Measurements from ENCODE around the gene LGR6.
A peak's percentile ranks its signal among the peaks of the same experiment; 100 is the strongest.

LGR6 gene

DNA sequence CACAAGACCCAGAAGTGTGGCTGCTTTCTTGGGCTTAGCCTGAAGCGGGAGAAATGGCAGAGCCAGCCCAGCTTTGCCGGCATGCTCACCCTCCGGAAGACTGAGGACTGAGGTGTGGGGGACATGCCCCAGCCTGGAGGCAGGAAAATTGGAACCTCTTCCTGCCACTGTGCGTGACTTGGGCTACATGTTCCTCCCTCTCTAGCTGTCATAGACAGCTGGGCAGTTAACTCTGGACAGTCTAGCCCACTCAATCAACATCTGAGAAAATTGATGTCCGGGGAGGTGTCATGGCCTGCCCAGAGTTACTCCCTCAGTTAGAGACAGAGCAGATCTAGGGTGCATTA is 88.4 kb downstream of the LGR6 start:
- no peak for ATAC-seq
- no peak for TF ChIP-seq TOX (CRISPR knock-in tag; IDR thresholded peaks at IDR 0.05; ENCODE audit: borderline replicate concordance)
- no peak for TF ChIP-seq ARNTL (CRISPR knock-in tag; IDR thresholded peaks at IDR 0.05; ENCODE audit: borderline replicate concordance, low read depth)

GRCh38 chr1:202282596-202283283 is 89.1 kb downstream of the LGR6 start:
- ATAC-seq: peak; percentile 10
- no peak for TF ChIP-seq RARB (CRISPR knock-in tag; IDR thresholded peaks at IDR 0.05)
- no peak for TF ChIP-seq ZFP3 (CRISPR knock-in tag; IDR thresholded peaks at IDR 0.05)
- TF ChIP-seq OSR1 (CRISPR knock-in tag; IDR thresholded peaks at IDR 0.05): no peak
- no peak for TF ChIP-seq GLIS3 (CRISPR knock-in tag; IDR thresholded peaks at IDR 0.05)
- TF ChIP-seq, protein P1, sequence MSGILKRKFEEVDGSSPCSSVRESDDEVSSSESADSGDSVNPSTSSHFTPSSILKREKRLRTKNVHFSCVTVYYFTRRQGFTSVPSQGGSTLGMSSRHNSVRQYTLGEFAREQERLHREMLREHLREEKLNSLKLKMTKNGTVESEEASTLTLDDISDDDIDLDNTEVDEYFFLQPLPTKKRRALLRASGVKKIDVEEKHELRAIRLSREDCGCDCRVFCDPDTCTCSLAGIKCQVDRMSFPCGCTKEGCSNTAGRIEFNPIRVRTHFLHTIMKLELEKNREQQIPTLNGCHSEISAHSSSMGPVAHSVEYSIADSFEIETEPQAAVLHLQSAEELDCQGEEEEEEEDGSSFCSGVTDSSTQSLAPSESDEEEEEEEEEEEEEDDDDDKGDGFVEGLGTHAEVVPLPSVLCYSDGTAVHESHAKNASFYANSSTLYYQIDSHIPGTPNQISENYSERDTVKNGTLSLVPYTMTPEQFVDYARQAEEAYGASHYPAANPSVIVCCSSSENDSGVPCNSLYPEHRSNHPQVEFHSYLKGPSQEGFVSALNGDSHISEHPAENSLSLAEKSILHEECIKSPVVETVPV (CRISPR knock-in tag; IDR thresholded peaks at IDR 0.05): no peak
- TF ChIP-seq ZNF565 (CRISPR knock-in tag; conservative IDR thresholded peaks at IDR 0.05; ENCODE audit: low read depth): no peak
- TF ChIP-seq PPARA (CRISPR knock-in tag; IDR thresholded peaks at IDR 0.05; ENCODE audit: borderline replicate concordance): no peak
- no peak for TF ChIP-seq ZC3H10 (CRISPR knock-in tag; IDR thresholded peaks at IDR 0.05)
- no peak for TF ChIP-seq SNAI2 (CRISPR knock-in tag; IDR thresholded peaks at IDR 0.05)
- no peak for TF ChIP-seq ARNTL (CRISPR knock-in tag; IDR thresholded peaks at IDR 0.05; ENCODE audit: borderline replicate concordance, low read depth)
- TF ChIP-seq ESRRG (CRISPR knock-in tag; IDR thresholded peaks at IDR 0.05): no peak
- no peak for TF ChIP-seq CREB5 (CRISPR knock-in tag; IDR thresholded peaks at IDR 0.05; ENCODE audit: low read depth)
- TF ChIP-seq POU6F1 (CRISPR knock-in tag; IDR thresholded peaks at IDR 0.05; ENCODE audit: borderline replicate concordance, low read depth): no peak
- no peak for TF ChIP-seq BACH2 (CRISPR knock-in tag; IDR thresholded peaks at IDR 0.05; ENCODE audit: borderline replicate concordance)
- TF ChIP-seq, protein P2, sequence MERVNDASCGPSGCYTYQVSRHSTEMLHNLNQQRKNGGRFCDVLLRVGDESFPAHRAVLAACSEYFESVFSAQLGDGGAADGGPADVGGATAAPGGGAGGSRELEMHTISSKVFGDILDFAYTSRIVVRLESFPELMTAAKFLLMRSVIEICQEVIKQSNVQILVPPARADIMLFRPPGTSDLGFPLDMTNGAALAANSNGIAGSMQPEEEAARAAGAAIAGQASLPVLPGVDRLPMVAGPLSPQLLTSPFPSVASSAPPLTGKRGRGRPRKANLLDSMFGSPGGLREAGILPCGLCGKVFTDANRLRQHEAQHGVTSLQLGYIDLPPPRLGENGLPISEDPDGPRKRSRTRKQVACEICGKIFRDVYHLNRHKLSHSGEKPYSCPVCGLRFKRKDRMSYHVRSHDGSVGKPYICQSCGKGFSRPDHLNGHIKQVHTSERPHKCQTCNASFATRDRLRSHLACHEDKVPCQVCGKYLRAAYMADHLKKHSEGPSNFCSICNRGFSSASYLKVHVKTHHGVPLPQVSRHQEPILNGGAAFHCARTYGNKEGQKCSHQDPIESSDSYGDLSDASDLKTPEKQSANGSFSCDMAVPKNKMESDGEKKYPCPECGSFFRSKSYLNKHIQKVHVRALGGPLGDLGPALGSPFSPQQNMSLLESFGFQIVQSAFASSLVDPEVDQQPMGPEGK (CRISPR knock-in tag; IDR thresholded peaks at IDR 0.05; ENCODE audit: borderline replicate concordance): no peak
- TF ChIP-seq ZNF70 (CRISPR knock-in tag; IDR thresholded peaks at IDR 0.05): no peak

DNA sequence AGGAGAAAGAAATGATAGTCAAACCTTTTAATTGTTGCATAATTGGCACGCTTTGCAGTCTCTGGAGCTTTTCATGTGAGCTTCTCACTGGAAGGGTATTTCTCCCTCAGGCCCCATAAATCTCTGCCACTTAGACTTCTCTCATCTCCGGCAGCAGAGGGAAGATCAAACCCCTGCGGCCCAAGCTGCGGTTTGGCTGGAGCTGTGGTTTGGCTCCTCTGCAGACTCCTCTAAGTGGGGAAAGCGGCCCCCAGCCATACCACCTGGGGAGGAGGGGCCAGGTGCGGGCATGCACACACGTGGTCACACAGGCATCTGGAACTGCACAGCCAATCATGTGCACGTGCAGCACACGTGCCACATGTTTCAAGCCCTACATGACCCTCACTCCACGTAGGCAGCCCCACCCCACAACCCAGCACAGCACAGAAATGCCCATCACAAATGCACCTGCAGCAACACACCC is 89.8 kb downstream of the LGR6 start:
- ATAC-seq: peak; percentile 85
- TF ChIP-seq ISL1 (CRISPR knock-in tag; IDR thresholded peaks at IDR 0.05) (no peak), TOX (CRISPR knock-in tag; IDR thresholded peaks at IDR 0.05; ENCODE audit: borderline replicate concordance) (peak; percentile 87), ZC3H10 (CRISPR knock-in tag; IDR thresholded peaks at IDR 0.05) (peak; percentile 91)
- TF ChIP-seq, protein P2 (CRISPR knock-in tag; IDR thresholded peaks at IDR 0.05; ENCODE audit: borderline replicate concordance): peak; percentile 79; the same call in 1 of the 2 replicates

- ATAC-seq: peak; percentile 54
- no peak for TF ChIP-seq RARB (CRISPR knock-in tag; IDR thresholded peaks at IDR 0.05)
- TF ChIP-seq GLIS3 (CRISPR knock-in tag; IDR thresholded peaks at IDR 0.05): no peak
- no peak for TF ChIP-seq CSDC2 (CRISPR knock-in tag; IDR thresholded peaks at IDR 0.05)
- TF ChIP-seq SNAI2 (CRISPR knock-in tag; IDR thresholded peaks at IDR 0.05): no peak
- TF ChIP-seq, protein P3, sequence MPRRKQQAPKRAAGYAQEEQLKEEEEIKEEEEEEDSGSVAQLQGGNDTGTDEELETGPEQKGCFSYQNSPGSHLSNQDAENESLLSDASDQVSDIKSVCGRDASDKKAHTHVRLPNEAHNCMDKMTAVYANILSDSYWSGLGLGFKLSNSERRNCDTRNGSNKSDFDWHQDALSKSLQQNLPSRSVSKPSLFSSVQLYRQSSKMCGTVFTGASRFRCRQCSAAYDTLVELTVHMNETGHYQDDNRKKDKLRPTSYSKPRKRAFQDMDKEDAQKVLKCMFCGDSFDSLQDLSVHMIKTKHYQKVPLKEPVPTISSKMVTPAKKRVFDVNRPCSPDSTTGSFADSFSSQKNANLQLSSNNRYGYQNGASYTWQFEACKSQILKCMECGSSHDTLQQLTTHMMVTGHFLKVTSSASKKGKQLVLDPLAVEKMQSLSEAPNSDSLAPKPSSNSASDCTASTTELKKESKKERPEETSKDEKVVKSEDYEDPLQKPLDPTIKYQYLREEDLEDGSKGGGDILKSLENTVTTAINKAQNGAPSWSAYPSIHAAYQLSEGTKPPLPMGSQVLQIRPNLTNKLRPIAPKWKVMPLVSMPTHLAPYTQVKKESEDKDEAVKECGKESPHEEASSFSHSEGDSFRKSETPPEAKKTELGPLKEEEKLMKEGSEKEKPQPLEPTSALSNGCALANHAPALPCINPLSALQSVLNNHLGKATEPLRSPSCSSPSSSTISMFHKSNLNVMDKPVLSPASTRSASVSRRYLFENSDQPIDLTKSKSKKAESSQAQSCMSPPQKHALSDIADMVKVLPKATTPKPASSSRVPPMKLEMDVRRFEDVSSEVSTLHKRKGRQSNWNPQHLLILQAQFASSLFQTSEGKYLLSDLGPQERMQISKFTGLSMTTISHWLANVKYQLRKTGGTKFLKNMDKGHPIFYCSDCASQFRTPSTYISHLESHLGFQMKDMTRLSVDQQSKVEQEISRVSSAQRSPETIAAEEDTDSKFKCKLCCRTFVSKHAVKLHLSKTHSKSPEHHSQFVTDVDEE (CRISPR knock-in tag; IDR thresholded peaks at IDR 0.05): no peak
- TF ChIP-seq, protein P1 (CRISPR knock-in tag; IDR thresholded peaks at IDR 0.05): no peak
- no peak for TF ChIP-seq PPARA (CRISPR knock-in tag; IDR thresholded peaks at IDR 0.05; ENCODE audit: borderline replicate concordance)
- TF ChIP-seq ZC3H10 (CRISPR knock-in tag; IDR thresholded peaks at IDR 0.05): no peak
- no peak for TF ChIP-seq CREB5 (CRISPR knock-in tag; IDR thresholded peaks at IDR 0.05; ENCODE audit: low read depth)
- no peak for TF ChIP-seq ISL1 (CRISPR knock-in tag; IDR thresholded peaks at IDR 0.05)
- TF ChIP-seq BACH2 (CRISPR knock-in tag; IDR thresholded peaks at IDR 0.05; ENCODE audit: borderline replicate concordance): no peak
- no peak for TF ChIP-seq ZNF565 (CRISPR knock-in tag; conservative IDR thresholded peaks at IDR 0.05; ENCODE audit: low read depth)
Measured at GRCh38 chr1:202283991-202284390, 90.4 kb downstream of the LGR6 start.
